ENCODE data around the gene ARID1B. TPM values are rescaled to one million over a fixed set of nuclear protein-coding genes. Genes with fewer than 3 reads are reported as not detected.

Gene ARID1B
- total RNA-seq, 1 experiment from 2014 or later: 60.3 TPM

GRCh38 chr6:156849806-156850205 is 72.6 kb downstream of the ARID1B start:
- no peak overlapping the region for H3K27ac Mint-ChIP-seq
- peaks cover 97% of the 10 kb centered on the region for H3K4me1 Mint-ChIP-seq
- ATAC-seq (no peak), DNase-seq (ENCODE audit: low spot score) (no peak)
- H3K36me3 Mint-ChIP-seq: no peaks in the 10 kb centered on the region
- H3K9me3 Mint-ChIP-seq: no peaks in the 10 kb centered on the region
- CTCF ChIA-PET: no interaction called here
- H3K4me3 Mint-ChIP-seq: no peak overlapping the region
- POLR2A ChIA-PET: no interaction called here
- no peaks in the 10 kb centered on the region for H3K27me3 Mint-ChIP-seq (ENCODE audit: low read depth)
- TF ChIP-seq CBFB (CRISPR knock-in tag; IDR thresholded peaks at IDR 0.05; ENCODE audit: low read depth) (no peak), ETV6 (CRISPR knock-in tag; IDR thresholded peaks at IDR 0.05) (no peak), PRDM15 (CRISPR knock-in tag; IDR thresholded peaks at IDR 0.05) (no peak), SMAD4 (CRISPR knock-in tag; IDR thresholded peaks at IDR 0.05) (no peak)

GRCh38 chr6:156850353-156850752 is 73.2 kb downstream of the ARID1B start:
- Mint-ChIP-seq H3K4me1 (peaks cover 94% of the 10 kb centered on the region), H3K4me3 (no peak overlapping the region), H3K9me3 (no peaks in the 10 kb centered on the region)

More at GRCh38 chr6:156850353-156850752, 73.2 kb downstream of the ARID1B start:
- CTCF ChIA-PET: no interaction called here
- no peak for ATAC-seq
- H3K27ac Mint-ChIP-seq: no peak overlapping the region
- POLR2A ChIA-PET: no interaction called here
- no peak for DNase-seq (ENCODE audit: low spot score)
- TF ChIP-seq, protein P1, sequence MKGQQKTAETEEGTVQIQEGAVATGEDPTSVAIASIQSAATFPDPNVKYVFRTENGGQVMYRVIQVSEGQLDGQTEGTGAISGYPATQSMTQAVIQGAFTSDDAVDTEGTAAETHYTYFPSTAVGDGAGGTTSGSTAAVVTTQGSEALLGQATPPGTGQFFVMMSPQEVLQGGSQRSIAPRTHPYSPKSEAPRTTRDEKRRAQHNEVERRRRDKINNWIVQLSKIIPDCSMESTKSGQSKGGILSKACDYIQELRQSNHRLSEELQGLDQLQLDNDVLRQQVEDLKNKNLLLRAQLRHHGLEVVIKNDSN (CRISPR knock-in tag; IDR thresholded peaks at IDR 0.05): no peak
- TF ChIP-seq, protein P2, sequence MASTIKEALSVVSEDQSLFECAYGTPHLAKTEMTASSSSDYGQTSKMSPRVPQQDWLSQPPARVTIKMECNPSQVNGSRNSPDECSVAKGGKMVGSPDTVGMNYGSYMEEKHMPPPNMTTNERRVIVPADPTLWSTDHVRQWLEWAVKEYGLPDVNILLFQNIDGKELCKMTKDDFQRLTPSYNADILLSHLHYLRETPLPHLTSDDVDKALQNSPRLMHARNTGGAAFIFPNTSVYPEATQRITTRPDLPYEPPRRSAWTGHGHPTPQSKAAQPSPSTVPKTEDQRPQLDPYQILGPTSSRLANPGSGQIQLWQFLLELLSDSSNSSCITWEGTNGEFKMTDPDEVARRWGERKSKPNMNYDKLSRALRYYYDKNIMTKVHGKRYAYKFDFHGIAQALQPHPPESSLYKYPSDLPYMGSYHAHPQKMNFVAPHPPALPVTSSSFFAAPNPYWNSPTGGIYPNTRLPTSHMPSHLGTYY (CRISPR knock-in tag; IDR thresholded peaks at IDR 0.05): no peak
- TF ChIP-seq ZNF425 (CRISPR knock-in tag; conservative IDR thresholded peaks at IDR 0.05) (no peak), IRF2 (CRISPR knock-in tag; IDR thresholded peaks at IDR 0.05; ENCODE audit: borderline replicate concordance, low read depth) (no peak), FOXP1 (CRISPR knock-in tag; IDR thresholded peaks at IDR 0.05; ENCODE audit: borderline replicate concordance) (no peak), ZNF416 (CRISPR knock-in tag; IDR thresholded peaks at IDR 0.05) (no peak), SOX15 (CRISPR knock-in tag; IDR thresholded peaks at IDR 0.05) (no peak), PRRX2 (CRISPR knock-in tag; IDR thresholded peaks at IDR 0.05) (no peak), GRHL2 (CRISPR knock-in tag; IDR thresholded peaks at IDR 0.05; ENCODE audit: insufficient replicate concordance, severe bottlenecking) (no peak), PRDM15 (CRISPR knock-in tag; IDR thresholded peaks at IDR 0.05) (no peak)
- TF ChIP-seq, protein P3, sequence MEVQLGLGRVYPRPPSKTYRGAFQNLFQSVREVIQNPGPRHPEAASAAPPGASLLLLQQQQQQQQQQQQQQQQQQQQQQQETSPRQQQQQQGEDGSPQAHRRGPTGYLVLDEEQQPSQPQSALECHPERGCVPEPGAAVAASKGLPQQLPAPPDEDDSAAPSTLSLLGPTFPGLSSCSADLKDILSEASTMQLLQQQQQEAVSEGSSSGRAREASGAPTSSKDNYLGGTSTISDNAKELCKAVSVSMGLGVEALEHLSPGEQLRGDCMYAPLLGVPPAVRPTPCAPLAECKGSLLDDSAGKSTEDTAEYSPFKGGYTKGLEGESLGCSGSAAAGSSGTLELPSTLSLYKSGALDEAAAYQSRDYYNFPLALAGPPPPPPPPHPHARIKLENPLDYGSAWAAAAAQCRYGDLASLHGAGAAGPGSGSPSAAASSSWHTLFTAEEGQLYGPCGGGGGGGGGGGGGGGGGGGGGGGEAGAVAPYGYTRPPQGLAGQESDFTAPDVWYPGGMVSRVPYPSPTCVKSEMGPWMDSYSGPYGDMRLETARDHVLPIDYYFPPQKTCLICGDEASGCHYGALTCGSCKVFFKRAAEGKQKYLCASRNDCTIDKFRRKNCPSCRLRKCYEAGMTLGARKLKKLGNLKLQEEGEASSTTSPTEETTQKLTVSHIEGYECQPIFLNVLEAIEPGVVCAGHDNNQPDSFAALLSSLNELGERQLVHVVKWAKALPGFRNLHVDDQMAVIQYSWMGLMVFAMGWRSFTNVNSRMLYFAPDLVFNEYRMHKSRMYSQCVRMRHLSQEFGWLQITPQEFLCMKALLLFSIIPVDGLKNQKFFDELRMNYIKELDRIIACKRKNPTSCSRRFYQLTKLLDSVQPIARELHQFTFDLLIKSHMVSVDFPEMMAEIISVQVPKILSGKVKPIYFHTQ (CRISPR knock-in tag; IDR thresholded peaks at IDR 0.05): no peak
- H3K36me3 Mint-ChIP-seq: no peaks in the 10 kb centered on the region
- no peaks in the 10 kb centered on the region for H3K27me3 Mint-ChIP-seq (ENCODE audit: low read depth)
